ENCODE measurements around the gene GBX1.

GBX1 gene

DNA sequence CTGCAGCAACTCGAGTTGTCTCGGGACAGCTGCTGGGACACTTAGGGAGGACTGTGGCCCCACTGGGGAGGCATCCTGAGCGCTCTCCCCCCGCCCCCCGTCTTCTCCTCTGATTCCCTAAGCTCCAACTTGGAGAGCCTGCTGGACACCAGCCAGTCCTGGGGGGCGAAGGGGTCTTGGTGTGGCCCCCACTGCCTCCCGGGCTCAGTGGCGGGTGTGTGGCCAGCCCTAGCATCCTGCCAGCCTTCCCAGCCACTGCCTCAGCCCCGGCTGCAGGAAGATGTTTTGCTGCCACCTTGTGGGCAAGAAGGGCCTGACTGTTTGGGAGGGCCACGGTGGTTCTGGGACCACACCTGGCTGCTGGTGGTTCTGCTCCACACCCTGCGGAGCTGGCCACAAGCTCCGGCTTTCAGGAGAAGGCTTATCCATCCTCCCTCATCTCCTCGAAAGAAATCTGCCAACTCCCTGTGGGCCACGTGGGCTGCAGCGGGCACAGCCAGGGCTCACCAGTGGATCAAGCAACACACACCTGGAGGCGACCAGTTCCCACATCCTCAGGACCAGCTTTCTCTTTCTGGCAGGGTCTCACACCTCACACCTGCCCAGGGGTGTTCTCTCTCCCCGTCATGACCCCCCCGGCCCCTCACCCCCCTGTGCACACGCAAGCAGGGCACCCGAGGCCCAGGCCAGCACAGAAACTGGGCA is 56.4 kb downstream of the GBX1 start:
- DNase-seq = peak in 1 of 2 experiments; percentile 56

DNA sequence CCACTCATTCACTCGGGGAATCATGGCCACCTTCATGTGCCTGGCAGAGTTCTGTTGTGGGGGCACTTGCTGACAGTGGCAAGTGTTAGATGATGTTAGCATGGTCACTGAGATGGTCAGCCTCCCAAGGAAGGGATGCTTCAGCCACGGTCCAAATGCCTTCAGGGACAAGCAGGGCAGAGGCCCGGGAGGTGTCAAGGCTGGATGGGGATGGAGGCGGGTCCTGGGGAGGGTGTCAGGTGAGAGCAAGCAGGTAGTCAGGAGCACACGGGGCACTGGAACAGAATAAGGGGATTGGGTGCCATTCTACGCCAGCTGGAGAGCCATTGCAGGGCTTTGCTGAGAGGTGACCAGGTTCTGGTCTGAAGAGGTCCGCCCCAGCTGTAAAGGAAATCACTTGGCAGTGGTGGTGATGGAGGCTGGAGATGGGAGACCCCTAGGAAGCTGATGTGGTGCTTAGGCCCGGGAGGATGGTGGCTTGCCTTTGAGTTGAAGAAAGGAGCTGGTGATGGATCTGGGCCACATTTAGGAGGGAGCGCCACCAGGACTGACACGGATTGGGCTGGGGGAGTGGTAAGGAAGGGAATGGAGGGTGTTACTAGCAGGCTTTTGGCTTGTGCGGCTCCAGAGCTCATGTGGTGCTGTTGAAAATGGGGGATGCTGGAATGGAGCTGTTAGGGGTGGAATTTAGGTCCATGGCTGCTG is 57.1 kb downstream of the GBX1 start:
- no peak for DNase-seq

DNA sequence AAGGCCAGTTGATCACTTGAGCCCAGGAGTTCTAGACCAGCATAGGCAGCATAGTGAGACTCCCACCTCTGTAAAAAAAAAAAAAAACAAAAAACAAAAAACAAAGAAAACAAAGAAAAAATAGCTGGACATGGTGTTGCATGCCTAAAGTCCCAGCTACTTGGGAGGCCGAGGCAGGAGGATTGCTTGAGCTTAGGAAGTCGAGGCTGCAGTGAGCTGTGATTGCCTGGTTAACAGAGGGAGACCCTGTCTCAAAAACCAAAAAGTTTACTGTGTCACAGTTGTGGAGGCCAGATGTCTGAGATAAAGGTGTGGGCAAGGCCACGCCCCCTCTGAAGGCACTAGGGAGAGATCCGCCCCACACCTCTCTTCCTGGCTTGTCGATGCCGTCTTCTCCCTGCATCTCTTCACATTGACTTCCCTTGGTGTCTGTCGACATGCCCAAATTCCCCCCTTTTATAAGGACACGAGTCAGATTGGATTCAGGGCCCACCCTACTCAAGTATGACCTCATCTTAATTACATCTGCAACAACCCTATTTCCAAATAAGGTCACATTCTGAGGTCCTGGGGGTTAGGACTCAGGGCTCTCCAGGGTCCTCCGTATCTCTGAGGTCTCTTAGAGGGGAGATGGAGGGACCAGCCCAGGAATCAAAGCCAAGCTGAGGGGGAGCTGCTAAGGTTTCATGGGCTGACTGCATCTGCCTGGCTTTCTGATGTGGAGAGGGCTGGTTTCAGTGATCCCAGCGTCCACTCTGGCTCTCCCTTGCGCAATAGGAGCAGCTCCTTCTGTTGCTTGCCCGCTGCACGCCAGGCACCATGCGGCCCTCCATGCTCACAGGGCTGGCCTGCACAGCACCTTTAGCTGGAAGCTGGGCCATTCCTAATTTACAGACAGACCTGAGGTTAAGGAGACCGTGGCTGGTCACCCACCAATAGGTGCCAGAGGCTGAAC is 58.1 kb downstream of the GBX1 start:
- DNase-seq = no peak

DNA sequence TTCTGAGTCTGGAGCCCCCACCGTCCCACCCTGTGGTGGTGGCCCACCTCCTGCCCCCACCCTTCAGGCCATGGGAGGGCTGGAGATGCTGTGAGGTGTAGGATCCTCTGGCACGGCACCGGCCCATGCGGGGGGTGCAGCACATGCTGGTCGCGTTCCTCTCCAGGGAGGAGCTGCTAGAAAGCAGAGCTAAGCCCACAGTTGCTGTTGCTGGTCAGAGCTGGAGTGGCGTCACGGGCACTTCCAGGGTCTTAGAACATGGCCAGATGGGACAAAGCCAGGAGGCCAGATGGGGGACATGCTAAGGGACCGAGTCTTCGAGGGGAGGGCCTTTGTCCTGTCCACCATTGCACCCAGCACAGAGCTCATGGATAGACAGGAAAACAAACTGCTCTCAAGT is 59.6 kb downstream of the GBX1 start:
- no peak for DNase-seq

DNA sequence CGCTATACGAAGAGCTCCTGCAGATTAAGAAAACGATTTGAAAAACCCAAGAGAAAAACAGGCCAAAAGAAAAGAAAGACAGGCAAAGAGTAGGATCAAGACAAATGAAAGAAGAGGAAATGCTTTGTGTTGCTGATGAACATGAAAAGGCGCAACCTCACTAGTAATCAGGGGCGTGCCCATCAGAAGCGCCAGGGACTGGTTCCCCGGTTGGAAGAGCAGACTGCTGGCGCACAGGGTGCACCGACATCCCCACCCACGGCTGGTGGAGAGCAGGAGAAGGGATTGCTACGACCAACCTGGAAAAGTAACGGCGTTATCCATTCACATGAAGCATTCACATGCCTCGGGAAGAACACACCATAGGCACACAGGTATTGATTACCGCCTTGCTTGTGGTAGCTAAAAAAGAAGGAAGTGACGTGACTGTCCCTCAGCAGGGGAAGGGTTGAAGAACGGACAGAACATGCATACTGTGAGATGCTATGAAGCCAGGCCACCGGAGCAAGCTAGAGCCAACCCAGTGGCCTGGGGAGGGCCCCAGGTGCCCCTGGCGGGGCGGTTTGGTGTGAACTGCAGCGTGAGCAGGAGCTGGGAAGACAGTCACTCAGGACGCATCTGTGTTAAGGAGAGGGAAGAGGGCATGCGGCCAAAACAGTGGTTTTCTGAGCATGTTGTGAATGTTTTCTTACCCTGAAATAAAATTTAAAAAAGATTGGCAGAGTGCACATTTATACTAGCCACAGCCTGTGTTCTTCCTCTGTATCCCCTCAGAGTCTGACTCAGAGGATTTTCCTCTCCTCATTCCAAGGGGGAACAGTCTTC is 62.9 kb downstream of the GBX1 start:
- DNase-seq = no peak

DNA sequence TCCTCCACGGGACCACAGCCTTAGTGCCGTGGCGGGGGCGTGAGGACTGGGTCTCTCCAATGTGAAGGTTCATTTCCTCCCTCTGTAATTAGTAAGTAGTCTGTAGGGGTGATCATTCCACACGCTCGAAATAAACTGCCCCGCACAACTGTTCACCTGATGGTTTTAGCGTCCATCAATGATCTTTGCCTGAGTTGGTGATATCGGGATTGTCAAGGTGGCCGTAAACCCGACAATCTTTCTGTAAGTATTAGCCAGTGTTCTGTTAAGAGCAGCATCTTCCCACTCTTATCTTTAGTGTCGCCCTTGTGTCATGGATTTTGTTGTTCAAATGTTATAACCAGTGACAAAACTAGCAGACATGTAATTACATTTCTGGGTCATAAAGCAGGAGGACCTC is 63.5 kb downstream of the GBX1 start:
- no peak for DNase-seq

DNA sequence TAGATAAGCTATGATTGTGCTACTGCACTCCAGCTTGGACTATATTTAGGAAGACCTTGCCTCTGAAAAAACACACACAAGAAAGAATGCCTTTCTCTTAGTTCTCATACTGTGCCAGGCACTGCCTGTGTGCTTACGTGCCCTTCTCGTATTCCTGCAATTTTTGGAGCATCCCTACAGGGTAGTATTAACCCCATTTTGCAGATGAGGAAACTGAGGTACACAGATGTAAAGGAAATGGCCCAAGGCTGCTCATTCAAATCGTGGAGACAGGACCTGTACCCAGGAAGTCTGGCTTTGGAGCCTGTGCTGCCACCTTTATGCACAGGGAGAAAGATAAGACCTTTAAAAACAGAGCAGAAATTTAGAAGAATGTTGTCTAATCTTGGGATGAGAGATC is 64.5 kb downstream of the GBX1 start:
- no peak for DNase-seq

DNA sequence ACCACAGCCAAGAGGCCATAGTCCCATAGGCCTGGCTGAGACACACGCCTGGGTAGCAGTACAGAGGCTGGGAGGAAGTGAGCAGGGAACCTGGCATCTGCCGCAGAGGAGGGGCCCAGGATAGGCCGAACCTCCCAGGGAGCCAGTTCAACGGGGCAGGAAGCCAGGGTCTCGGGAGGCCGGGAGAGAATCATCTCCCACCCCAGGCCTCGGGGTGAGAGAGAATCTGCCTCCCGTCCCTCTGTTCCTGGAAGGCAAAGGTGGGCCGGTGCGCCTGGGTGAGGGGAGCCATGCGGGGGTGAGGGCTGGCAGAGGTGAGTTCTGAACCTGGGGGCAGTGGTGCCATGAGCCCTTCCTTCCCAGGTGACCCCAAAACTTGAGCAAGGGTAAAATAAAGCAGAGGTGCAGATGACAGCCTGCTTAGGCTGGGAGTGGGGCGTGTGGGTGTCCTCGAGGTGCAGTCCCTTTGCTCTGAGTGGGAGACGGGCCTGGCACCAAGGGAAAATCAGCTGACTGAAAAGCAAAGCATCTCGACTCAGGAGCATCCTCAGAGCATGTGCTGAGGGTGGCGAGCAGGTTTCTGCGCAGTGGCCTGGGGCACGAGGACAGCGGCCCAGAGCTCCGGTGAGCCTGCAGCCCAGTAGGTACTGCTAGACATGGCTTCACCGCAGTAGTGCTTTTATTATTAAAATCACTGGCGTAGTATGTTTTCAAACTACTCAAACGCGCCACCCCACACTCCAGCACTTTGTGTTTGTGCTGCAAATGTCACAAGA is 65.7 kb downstream of the GBX1 start:
- no peak for DNase-seq

DNA sequence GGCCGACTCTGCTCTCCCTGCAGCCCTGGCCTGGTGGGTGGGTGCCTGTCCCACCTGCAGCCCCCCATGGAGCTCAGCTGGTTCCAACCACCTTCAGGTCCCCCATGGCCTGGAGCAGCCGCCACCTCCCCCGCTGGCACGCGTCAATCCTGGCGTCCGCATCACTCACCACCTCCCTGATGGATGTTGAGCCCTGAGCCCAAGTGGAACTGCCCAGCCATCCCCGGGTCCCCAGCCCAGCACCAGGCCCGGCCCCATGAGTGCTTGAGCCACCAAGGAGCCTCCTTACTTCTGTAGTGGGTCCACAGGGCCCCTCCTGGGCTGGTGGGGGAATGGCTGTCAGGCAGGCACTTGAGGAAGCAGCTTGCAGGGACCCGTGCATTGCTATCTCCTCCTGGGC is 66.6 kb downstream of the GBX1 start:
- DNase-seq = no peak

DNA sequence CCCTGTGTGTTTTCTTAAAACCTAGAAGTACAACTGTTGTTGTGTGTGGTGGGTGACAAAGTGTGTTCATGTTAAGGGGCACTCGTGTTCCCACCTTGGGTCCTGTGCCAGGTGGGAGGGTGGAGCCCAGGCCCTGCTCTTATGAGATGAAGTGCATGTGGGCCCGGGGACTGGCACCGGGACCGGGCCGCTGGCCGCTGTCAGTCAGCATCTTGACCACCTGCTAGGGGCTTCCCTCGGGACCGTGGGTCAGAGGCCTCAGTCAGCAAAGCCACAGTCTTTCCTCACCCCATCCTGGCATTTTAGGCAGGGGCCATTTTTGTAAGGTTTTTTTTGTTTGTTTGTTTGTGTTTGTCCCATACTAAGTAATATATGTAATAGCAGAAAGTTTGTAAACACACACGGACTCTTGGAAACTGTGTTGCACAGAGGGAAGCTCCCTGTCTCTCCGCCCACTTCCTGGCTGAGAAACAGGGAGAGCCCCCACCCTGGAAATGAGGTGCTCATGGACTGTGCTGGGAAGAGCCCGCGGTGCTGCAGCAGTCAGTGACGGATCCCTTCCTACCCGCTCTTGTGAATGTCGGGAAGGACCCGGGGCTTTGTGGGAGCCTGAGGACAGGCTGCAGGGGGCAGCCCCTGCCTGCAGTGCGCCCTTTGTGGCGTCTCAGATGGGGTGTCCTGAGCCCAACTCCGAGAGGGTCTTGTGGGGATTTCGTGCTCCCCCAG is 67.8 kb downstream of the GBX1 start:
- no peak for DNase-seq
